Measurements from ENCODE around the gene PRPSAP1.

GRCh38 chr17:76296186-76296585 is 57.5 kb downstream of the PRPSAP1 start:
- TF ChIP-seq, protein P1, sequence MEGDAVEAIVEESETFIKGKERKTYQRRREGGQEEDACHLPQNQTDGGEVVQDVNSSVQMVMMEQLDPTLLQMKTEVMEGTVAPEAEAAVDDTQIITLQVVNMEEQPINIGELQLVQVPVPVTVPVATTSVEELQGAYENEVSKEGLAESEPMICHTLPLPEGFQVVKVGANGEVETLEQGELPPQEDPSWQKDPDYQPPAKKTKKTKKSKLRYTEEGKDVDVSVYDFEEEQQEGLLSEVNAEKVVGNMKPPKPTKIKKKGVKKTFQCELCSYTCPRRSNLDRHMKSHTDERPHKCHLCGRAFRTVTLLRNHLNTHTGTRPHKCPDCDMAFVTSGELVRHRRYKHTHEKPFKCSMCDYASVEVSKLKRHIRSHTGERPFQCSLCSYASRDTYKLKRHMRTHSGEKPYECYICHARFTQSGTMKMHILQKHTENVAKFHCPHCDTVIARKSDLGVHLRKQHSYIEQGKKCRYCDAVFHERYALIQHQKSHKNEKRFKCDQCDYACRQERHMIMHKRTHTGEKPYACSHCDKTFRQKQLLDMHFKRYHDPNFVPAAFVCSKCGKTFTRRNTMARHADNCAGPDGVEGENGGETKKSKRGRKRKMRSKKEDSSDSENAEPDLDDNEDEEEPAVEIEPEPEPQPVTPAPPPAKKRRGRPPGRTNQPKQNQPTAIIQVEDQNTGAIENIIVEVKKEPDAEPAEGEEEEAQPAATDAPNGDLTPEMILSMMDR (IDR thresholded peaks at IDR 0.05; ENCODE audit: low read length), result no peak
- TF ChIP-seq EZH2 (optimal IDR thresholded peaks at IDR 0.05; ENCODE audit: low read depth, low read length), result no peak

All from MM.1S (cell line).